Endothelial cell (in vitro differentiated cells): ENCODE results near the gene ANO2. TPM values are rescaled to one million over a fixed set of nuclear protein-coding genes. Genes with fewer than 3 reads are reported as not detected.

Source experiments
- DNase-seq: peaks from one replicate; pipeline ENCODE4 v3.0.0; 2021; ENCODE audit warnings: low spot score
- H3K27ac Mint-ChIP-seq: one replicate; pipeline ENCODE4 v1.8.0; 2021; ENCODE audit warnings: mixed read lengths, inconsistent platforms; ENCODE audit not compliant: unreplicated experiment
- H3K27me3 Mint-ChIP-seq: one replicate; pipeline ENCODE4 v1.8.0; 2021; ENCODE audit warnings: mild to moderate bottlenecking, moderate library complexity, mixed read lengths, inconsistent platforms; ENCODE audit not compliant: unreplicated experiment
- H3K36me3 Mint-ChIP-seq: one replicate; pipeline ENCODE4 v1.8.0; 2021; ENCODE audit warnings: mild to moderate bottlenecking, low read depth, mixed read lengths, inconsistent platforms; ENCODE audit not compliant: unreplicated experiment
- H3K4me1 Mint-ChIP-seq: one replicate; pipeline ENCODE4 v1.8.0; 2021; ENCODE audit warnings: mild to moderate bottlenecking, mixed read lengths, inconsistent platforms; ENCODE audit not compliant: unreplicated experiment
- H3K4me3 Mint-ChIP-seq: one replicate; pipeline ENCODE4 v1.8.0; 2021; ENCODE audit warnings: mild to moderate bottlenecking, mixed read lengths, inconsistent platforms; ENCODE audit not compliant: unreplicated experiment
- H3K9me3 Mint-ChIP-seq: one replicate; pipeline ENCODE4 v1.8.0; 2021; ENCODE audit warnings: mixed read lengths, inconsistent platforms; ENCODE audit not compliant: unreplicated experiment
- total RNA-seq: library from RNA; stranded (reverse); fragmentation: NEBNext Ultra II Directional; extraction: Animal tissue kit (Norgen Biotek cat#: 25700); gene quantifications from one replicate; pipeline ENCODE4 v1.2.1, GENCODE V29; 2021; ENCODE audit not compliant: unreplicated experiment
- TF ChIP-seq, protein P1 (sequence below): fragments of 200-600 bp; sonication (generic); IDR thresholded peaks from one replicate; pipeline ENCODE4 v1.5.0; 2021; ENCODE audit warnings: antibody characterized with exemption; ENCODE audit not compliant: unreplicated experiment

The ANO2 gene
- total RNA-seq, 1 donor from 2014 or later, result 4.5 TPM

DNA sequence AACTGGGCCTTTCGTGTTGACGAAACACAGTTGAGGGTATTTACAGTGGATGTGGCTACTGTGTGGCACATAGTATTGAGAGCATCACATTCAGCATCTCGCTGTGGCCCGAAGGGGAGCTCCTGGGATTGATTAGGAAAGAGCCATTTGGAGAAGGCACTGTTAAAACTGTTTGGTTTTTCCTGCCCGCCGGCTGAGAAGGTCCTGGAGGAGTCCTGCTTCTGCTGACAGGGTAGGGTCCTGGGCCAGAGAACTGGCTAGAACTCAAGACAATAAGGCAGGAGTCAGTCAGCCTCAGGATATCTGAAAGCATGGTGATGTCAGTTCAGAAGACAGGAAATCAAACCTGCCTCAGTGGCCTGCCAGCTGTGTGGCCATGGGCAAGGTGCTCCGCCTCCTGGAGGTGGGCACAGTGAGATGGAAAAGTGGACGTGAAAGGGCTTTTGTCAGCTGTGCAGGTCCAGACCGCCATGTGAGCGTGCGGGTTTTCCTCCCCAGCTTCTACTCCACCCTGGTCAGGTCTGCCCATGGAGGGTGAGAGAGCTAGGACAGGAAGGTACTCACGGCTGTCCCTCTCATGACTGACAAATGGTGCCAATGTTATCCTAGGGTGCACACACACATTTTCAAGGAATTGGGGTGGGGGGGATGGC lies 420.8 kb downstream of the ANO2 start:
- peaks cover 5% of the 10 kb centered on the region for H3K36me3 Mint-ChIP-seq
- H3K4me3 Mint-ChIP-seq, result no peak overlapping the region
- no peak overlapping the region for H3K27ac Mint-ChIP-seq
- TF ChIP-seq, protein P1, sequence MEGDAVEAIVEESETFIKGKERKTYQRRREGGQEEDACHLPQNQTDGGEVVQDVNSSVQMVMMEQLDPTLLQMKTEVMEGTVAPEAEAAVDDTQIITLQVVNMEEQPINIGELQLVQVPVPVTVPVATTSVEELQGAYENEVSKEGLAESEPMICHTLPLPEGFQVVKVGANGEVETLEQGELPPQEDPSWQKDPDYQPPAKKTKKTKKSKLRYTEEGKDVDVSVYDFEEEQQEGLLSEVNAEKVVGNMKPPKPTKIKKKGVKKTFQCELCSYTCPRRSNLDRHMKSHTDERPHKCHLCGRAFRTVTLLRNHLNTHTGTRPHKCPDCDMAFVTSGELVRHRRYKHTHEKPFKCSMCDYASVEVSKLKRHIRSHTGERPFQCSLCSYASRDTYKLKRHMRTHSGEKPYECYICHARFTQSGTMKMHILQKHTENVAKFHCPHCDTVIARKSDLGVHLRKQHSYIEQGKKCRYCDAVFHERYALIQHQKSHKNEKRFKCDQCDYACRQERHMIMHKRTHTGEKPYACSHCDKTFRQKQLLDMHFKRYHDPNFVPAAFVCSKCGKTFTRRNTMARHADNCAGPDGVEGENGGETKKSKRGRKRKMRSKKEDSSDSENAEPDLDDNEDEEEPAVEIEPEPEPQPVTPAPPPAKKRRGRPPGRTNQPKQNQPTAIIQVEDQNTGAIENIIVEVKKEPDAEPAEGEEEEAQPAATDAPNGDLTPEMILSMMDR, result no peak
- no peak for DNase-seq
- no peaks in the 10 kb centered on the region for H3K4me1 Mint-ChIP-seq
- no peaks in the 10 kb centered on the region for H3K9me3 Mint-ChIP-seq
- peaks cover 5% of the 10 kb centered on the region for H3K27me3 Mint-ChIP-seq

DNA sequence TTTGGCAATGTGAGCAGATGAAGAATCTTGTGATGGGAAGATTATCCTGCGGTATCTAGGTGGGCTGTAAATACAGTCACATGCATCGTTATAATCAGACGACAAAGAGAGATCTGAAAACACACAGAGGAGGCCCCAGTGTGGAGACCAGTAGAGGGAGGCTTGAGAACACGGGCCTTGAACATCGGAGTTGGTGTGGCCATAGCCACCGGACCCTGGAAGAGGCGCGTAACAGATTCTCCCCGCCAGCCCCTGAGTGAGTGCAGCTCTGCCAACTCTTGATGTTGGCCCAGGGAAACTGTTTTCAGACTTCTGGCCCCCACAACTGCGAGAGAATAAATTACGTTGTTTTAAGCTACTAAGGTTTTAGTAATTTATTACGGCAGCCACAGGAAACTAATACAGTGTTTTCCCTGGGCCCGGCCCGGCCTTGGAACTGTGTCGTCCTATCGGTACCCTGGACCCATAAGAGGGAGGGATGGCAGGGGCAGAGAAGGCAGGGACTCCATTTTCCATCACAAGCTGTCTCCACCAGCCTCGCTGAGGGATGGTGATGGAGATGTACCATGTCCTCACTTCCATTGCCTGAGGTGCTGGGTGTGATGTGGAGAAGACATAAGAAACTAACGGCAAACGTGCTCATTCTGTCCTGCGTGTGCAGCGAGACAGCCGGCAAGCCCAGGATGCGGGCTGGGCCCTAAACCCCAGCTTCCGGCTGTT lies 421.5 kb downstream of the ANO2 start:
- DNase-seq, result no peak
- Mint-ChIP-seq H3K27ac (no peak overlapping the region), H3K4me1 (no peaks in the 10 kb centered on the region), H3K4me3 (no peak overlapping the region), H3K27me3 (peaks cover 5% of the 10 kb centered on the region), H3K9me3 (no peaks in the 10 kb centered on the region), H3K36me3 (peaks cover 5% of the 10 kb centered on the region)
- TF ChIP-seq, protein P1, result no peak

DNA sequence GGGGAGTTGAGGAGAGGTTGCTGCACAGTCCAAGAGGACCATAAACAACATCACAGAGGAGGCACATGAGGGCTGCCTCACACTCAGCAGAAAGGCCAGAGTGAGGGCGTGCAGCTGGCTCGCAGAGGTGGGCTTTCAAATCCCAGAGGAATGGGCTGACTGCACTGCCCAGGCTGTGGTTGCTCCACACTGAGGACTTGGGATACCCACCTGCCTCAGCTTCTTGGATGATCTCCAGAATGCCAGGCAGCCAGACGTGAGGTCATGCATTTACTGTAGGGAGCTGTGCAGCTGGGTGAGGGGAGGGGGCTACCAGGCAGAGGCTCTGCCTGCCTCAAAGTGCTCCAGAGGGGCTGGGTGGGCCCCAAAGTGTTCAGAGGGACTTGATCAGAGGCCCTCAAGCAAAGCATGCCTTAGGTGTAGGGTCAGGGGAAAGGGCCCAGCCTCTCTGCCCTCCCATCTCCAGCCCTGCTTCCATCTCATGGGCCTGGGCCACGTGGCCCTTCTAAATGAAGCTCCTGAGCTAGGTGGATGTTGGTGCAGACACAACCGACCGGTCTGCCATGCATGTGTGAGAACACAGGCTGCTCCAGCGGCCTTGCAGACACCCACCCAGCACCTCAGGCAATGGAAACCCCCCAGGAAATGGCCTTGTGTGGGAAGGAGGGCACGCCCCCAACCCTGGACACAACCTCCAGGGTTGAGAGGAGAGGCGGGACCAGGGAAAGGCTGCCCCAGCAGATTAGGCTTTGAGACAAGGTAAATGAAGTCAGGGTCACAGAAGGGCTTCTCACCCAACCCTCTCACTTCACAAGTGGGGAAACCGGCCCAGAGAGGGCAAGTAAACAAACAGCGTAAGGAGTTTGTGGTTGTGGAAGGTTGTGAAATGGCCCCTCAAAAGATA lies 422.4 kb downstream of the ANO2 start:
- Mint-ChIP-seq H3K4me1 (no peaks in the 10 kb centered on the region), H3K9me3 (no peaks in the 10 kb centered on the region), H3K27ac (no peak overlapping the region), H3K27me3 (peaks cover 5% of the 10 kb centered on the region), H3K4me3 (no peak overlapping the region), H3K36me3 (peaks cover 5% of the 10 kb centered on the region)
- DNase-seq, result no peak
- TF ChIP-seq, protein P1, result no peak

DNA sequence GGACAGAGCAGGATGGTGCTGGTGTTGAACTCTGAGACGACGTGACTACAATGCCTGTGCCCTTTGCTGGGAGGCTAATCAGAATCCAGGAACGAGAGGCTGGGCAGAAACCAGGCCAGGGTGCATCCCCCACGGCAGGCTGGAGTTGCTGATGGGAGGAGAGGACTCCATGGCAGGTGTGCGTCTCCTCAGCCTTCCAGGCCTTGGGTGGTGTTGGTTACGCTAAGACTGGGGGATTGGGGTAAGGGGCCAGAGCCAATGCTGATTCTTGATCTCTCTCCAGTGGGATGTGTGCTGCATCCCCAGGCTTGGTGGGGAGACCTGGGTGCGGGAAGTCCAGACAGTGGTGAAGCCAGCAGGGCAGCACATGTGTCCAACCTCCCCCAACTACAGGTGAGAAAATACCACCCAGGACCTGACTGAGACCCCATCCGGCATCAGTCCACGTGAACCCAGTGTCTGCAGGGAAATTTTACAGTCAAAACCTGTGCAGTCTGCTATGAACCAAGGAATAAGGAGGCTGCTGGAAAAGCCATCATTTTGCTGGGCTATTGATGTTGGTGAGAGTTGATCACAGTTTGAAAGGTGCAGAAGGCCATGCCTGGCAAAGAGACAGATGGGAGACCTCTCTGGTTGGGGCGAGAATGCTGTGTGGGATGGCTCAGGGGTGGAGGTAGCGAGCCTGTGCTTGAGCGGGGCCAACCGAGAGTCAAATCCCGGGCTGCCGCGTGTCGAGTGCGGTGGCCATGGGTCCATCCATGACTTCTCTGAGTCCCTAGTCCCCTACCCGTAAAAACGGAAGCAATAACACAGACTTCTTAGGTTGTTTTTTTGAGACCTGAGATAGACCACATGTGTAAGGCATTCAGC lies 423.4 kb downstream of the ANO2 start:
- H3K36me3 Mint-ChIP-seq, result peaks cover 5% of the 10 kb centered on the region
- DNase-seq, result no peak
- no peaks in the 10 kb centered on the region for H3K9me3 Mint-ChIP-seq
- TF ChIP-seq, protein P1, result no peak
- H3K27ac Mint-ChIP-seq, result no peak overlapping the region
- no peak overlapping the region for H3K4me3 Mint-ChIP-seq
- H3K4me1 Mint-ChIP-seq, result no peaks in the 10 kb centered on the region
- peaks cover 5% of the 10 kb centered on the region for H3K27me3 Mint-ChIP-seq
